ENCODE results near the gene DUSP8. TPM values are rescaled to one million over a fixed set of nuclear protein-coding genes. Genes with fewer than 3 reads are reported as not detected.

DUSP8 gene
- polyA plus RNA-seq, 1 donor from 2014 or later = 3.5 TPM

DNA sequence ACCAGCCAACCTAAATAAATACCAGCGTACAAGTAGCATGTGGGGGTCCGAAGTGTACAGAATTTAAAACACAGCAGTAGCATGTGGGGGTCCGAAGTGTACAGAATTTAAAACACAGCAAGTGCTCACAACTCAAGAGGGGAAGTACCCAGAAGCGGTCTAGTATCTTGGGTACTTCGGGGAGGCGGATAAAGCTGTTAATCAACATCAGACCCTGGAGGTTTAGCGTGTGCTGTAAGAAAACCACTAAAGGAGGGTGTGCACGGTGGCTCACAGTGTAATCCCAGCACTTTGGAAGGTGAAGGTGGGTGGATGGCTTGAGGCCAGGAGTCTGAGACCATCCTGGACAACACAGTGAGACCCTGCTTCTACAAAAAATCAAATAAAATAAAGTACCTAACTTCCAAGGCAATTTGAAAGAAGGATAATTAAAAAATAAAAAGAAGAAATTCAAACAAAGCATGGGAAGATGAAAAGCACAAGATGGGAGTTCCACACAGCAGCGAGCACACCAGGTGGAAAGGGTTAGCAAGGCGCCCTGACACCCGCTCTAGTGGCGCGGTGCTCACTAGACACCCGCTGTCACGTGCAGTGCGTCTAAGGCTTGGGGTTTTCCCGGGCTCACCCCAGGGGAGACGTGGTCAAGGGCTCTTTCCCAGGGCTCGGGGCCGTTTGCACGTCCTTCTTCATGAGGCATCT lies 50.5 kb downstream of the DUSP8 start:
- no peaks in the 10 kb centered on the region for H3K9me2 ChIP-seq (ENCODE audit: insufficient read depth, low read length)
- H3K4me2 ChIP-seq (ENCODE audit: low read length) = no peak overlapping the region
- no peak overlapping the region for H3K27ac ChIP-seq (ENCODE audit: low read length)
- no peaks in the 10 kb centered on the region for H3K9me3 ChIP-seq (ENCODE audit: low read length)
- H3K27me3 ChIP-seq (ENCODE audit: insufficient read depth, low read depth, low read length) = no peaks in the 10 kb centered on the region
- no peaks in the 10 kb centered on the region for H3K36me3 ChIP-seq (ENCODE audit: insufficient read depth, low read length)
- no peak for TF ChIP-seq SMC3 (conservative IDR thresholded peaks at IDR 0.05; ENCODE audit: poor library complexity)
- TF ChIP-seq EZH2 (IDR thresholded peaks at IDR 0.05; ENCODE audit: borderline replicate concordance, insufficient read depth, low read length, poor library complexity, severe bottlenecking) = no peak
- TF ChIP-seq TAF1 (IDR thresholded peaks at IDR 0.05; ENCODE audit: low read depth) = no peak
- TF ChIP-seq EP300 (conservative IDR thresholded peaks at IDR 0.05; ENCODE audit: poor library complexity, severe bottlenecking) = no peak
- TF ChIP-seq MXI1 (conservative IDR thresholded peaks at IDR 0.05; ENCODE audit: poor library complexity, severe bottlenecking) = no peak
- no peak for TF ChIP-seq POLR2AphosphoS5 (IDR thresholded peaks at IDR 0.05)
- TF ChIP-seq, protein P1, sequence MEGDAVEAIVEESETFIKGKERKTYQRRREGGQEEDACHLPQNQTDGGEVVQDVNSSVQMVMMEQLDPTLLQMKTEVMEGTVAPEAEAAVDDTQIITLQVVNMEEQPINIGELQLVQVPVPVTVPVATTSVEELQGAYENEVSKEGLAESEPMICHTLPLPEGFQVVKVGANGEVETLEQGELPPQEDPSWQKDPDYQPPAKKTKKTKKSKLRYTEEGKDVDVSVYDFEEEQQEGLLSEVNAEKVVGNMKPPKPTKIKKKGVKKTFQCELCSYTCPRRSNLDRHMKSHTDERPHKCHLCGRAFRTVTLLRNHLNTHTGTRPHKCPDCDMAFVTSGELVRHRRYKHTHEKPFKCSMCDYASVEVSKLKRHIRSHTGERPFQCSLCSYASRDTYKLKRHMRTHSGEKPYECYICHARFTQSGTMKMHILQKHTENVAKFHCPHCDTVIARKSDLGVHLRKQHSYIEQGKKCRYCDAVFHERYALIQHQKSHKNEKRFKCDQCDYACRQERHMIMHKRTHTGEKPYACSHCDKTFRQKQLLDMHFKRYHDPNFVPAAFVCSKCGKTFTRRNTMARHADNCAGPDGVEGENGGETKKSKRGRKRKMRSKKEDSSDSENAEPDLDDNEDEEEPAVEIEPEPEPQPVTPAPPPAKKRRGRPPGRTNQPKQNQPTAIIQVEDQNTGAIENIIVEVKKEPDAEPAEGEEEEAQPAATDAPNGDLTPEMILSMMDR (IDR thresholded peaks at IDR 0.05; ENCODE audit: poor library complexity, severe bottlenecking) = no peak
- TF ChIP-seq, protein P2, sequence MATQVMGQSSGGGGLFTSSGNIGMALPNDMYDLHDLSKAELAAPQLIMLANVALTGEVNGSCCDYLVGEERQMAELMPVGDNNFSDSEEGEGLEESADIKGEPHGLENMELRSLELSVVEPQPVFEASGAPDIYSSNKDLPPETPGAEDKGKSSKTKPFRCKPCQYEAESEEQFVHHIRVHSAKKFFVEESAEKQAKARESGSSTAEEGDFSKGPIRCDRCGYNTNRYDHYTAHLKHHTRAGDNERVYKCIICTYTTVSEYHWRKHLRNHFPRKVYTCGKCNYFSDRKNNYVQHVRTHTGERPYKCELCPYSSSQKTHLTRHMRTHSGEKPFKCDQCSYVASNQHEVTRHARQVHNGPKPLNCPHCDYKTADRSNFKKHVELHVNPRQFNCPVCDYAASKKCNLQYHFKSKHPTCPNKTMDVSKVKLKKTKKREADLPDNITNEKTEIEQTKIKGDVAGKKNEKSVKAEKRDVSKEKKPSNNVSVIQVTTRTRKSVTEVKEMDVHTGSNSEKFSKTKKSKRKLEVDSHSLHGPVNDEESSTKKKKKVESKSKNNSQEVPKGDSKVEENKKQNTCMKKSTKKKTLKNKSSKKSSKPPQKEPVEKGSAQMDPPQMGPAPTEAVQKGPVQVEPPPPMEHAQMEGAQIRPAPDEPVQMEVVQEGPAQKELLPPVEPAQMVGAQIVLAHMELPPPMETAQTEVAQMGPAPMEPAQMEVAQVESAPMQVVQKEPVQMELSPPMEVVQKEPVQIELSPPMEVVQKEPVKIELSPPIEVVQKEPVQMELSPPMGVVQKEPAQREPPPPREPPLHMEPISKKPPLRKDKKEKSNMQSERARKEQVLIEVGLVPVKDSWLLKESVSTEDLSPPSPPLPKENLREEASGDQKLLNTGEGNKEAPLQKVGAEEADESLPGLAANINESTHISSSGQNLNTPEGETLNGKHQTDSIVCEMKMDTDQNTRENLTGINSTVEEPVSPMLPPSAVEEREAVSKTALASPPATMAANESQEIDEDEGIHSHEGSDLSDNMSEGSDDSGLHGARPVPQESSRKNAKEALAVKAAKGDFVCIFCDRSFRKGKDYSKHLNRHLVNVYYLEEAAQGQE (IDR thresholded peaks at IDR 0.05; ENCODE audit: borderline replicate concordance) = no peak
- TF ChIP-seq RAD21 (conservative IDR thresholded peaks at IDR 0.05) = no peak
- H2AFZ ChIP-seq (ENCODE audit: low read depth, low read length) = no peak overlapping the region
- no peaks in the 10 kb centered on the region for H3K79me2 ChIP-seq (replicated peaks; ENCODE audit: insufficient read depth, low read length)
- H3K4me3 ChIP-seq (ENCODE audit: low read length) = no peak overlapping the region
- no peak overlapping the region for H3K9ac ChIP-seq (ENCODE audit: low read length)
- no peaks in the 10 kb centered on the region for H3F3A ChIP-seq (ENCODE audit: insufficient read depth, low read length, poor library complexity, severe bottlenecking)
- H4K20me1 ChIP-seq (ENCODE audit: insufficient read depth) = no peaks in the 10 kb centered on the region

DNA sequence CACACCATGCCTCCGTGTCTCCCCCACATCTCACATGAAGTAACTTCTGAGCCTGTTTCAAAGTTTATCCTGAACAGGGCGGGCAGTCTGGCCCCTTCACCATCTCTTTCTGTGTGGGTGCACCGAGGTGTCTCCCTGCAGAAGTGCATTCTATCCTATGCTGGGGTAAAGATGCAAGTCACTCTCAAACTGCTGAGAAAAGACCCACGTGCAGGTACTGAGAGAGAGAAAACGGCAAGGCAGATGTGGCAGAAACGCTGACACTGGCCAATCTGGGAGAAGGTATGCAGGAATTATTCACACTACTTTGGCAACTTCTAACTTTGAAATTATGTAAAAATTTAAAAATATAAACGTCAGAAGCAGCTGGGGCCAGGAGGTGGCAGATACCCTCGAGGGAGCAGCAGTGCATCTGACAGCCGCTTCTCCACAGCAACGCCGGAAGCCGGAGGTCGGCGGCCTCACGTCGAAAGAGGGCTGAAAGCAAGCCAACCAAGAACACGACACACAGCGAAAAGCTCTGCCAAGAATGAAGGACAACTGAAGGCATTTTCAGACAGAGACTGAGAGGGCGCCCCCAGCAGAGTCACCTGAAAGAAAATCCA lies 51.3 kb downstream of the DUSP8 start:
- H2AFZ ChIP-seq (ENCODE audit: low read depth, low read length) = no peak overlapping the region
- no peaks in the 10 kb centered on the region for H3K79me2 ChIP-seq (replicated peaks; ENCODE audit: insufficient read depth, low read length)
- no peaks in the 10 kb centered on the region for H3K36me3 ChIP-seq (ENCODE audit: insufficient read depth, low read length)
- H3K4me2 ChIP-seq (ENCODE audit: low read length) = no peak overlapping the region
- no peaks in the 10 kb centered on the region for H3K9me2 ChIP-seq (ENCODE audit: insufficient read depth, low read length)
- H3K27ac ChIP-seq (ENCODE audit: low read length) = no peak overlapping the region
- H3K27me3 ChIP-seq (ENCODE audit: insufficient read depth, low read depth, low read length) = no peaks in the 10 kb centered on the region
- TF ChIP-seq SMC3 (conservative IDR thresholded peaks at IDR 0.05; ENCODE audit: poor library complexity) (no peak), TAF1 (IDR thresholded peaks at IDR 0.05; ENCODE audit: low read depth) (no peak), RAD21 (conservative IDR thresholded peaks at IDR 0.05) (no peak), MXI1 (conservative IDR thresholded peaks at IDR 0.05; ENCODE audit: poor library complexity, severe bottlenecking) (no peak), EZH2 (IDR thresholded peaks at IDR 0.05; ENCODE audit: borderline replicate concordance, insufficient read depth, low read length, poor library complexity, severe bottlenecking) (no peak), POLR2AphosphoS5 (IDR thresholded peaks at IDR 0.05) (no peak)
- TF ChIP-seq, protein P2 (IDR thresholded peaks at IDR 0.05; ENCODE audit: borderline replicate concordance) = no peak
- no peaks in the 10 kb centered on the region for H3K9me3 ChIP-seq (ENCODE audit: low read length)
- no peaks in the 10 kb centered on the region for H3F3A ChIP-seq (ENCODE audit: insufficient read depth, low read length, poor library complexity, severe bottlenecking)
- no peak overlapping the region for H3K9ac ChIP-seq (ENCODE audit: low read length)
- no peak overlapping the region for H3K4me3 ChIP-seq (ENCODE audit: low read length)
- no peaks in the 10 kb centered on the region for H4K20me1 ChIP-seq (ENCODE audit: insufficient read depth)
